Fibroblast of pulmonary artery (primary cell): ENCODE data around the gene OR14J1.

Experiments used
- DNase-seq: peaks from one replicate; pipeline ENCODE4 v3.0.0-alpha.2; 2010; ENCODE audit warnings: low read depth
- H3K4me3 ChIP-seq: replicated peaks from 2 replicates; pipeline ENCODE4 v1.5.1; 2011; ENCODE audit warnings: low read depth, mild to moderate bottlenecking, control low read depth, low read length, moderate library complexity
- TF ChIP-seq, protein P1 (sequence below): IDR thresholded peaks from 2 replicates; pipeline ENCODE4 v1.5.1; 2011; ENCODE audit warnings: mild to moderate bottlenecking, control low read depth, low read length, inconsistent platforms; ENCODE audit errors: missing control alignments

Gene OR14J1

DNA sequence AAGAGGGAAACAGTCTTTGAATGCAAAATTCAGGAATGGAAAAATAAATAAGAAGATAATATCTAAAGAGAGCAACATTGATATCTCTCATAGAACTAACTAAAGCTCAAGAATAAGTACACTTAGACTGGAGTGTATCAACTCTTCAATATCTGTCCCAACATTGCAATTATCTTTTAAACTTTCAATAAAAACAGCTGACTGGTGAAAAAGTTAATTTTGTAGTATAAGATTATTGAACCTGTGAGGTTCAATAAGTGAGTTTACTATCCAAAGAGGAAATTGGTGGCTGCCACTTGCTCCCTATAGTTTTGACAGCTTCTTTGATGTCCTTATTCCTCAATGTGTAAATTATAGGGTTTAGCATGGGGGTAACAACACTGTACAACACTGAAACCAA is 53.5 kb downstream of the OR14J1 start:
- H3K4me3 ChIP-seq, result no peak overlapping the region
- no peak for DNase-seq
- TF ChIP-seq, protein P1, sequence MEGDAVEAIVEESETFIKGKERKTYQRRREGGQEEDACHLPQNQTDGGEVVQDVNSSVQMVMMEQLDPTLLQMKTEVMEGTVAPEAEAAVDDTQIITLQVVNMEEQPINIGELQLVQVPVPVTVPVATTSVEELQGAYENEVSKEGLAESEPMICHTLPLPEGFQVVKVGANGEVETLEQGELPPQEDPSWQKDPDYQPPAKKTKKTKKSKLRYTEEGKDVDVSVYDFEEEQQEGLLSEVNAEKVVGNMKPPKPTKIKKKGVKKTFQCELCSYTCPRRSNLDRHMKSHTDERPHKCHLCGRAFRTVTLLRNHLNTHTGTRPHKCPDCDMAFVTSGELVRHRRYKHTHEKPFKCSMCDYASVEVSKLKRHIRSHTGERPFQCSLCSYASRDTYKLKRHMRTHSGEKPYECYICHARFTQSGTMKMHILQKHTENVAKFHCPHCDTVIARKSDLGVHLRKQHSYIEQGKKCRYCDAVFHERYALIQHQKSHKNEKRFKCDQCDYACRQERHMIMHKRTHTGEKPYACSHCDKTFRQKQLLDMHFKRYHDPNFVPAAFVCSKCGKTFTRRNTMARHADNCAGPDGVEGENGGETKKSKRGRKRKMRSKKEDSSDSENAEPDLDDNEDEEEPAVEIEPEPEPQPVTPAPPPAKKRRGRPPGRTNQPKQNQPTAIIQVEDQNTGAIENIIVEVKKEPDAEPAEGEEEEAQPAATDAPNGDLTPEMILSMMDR, result no peak

DNA sequence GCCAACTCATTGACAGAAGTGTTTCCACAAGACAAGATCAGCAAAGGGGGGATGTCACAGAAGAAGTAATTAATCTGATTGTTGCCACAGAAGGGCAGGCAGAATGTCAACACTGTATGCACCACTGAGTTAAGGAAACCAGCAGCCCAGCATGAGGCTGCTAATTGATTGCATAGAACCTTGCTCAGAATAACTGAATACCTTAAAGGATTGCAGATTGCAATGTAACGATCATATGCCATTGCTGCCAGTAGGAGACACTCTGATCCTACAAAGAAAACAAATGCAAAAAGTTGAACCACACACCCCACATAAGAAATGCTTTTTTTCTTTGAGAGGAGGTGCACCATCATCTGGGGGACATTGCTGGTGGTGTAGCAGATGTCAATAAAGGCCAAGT is 54.1 kb downstream of the OR14J1 start:
- DNase-seq, result no peak
- TF ChIP-seq, protein P1, result no peak
- no peak overlapping the region for H3K4me3 ChIP-seq
